ENCODE results near the gene DNAJC5G.
"Not testable (repeated sequence)": the region's sequence is repeated elsewhere in the genome, so short reads cannot be mapped to it uniquely, and the experiment has no call there.

DNAJC5G gene

DNA sequence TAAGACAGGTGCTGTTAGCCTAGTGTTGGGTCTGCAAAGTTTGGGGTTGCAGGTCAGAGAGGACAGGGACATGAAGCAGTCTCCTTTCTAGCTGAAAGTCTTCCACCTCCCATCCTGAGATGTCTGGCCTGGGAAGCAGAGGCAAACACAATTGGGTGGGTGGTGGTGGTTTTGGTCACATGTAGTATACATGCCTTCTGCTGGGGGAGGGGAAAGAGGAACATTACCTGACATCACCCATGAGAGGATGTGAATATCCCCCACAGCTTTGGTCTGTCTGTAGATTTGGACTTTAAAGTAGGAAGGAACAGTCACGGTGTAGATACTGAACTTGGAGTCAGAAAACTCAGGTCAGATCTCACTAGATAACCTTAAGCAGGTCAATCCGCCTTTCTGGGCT is 4.6 kb upstream of the DNAJC5G start:
- CTCF ChIA-PET = interaction anchor here (0.8 kb wide), 1 partner anchor 9 kb away, joined by 4 read pairs; no protein-coding TSS in a partner anchor
- no peak for DNase-seq (ENCODE audit: extremely low spot score)
- POLR2A ChIA-PET = interaction anchor here (0.9 to 1.2 kb wide), 2 partner anchors 32 to 53 kb away, joined by 3 to 4 read pairs; partner anchors contain the start of gene MPV17
- no peak for TF ChIP-seq HDGF (IDR thresholded peaks at IDR 0.05; ENCODE audit: borderline replicate concordance)
- no peak for TF ChIP-seq FOXM1 (IDR thresholded peaks at IDR 0.05; ENCODE audit: borderline replicate concordance)
- TF ChIP-seq, protein P1, sequence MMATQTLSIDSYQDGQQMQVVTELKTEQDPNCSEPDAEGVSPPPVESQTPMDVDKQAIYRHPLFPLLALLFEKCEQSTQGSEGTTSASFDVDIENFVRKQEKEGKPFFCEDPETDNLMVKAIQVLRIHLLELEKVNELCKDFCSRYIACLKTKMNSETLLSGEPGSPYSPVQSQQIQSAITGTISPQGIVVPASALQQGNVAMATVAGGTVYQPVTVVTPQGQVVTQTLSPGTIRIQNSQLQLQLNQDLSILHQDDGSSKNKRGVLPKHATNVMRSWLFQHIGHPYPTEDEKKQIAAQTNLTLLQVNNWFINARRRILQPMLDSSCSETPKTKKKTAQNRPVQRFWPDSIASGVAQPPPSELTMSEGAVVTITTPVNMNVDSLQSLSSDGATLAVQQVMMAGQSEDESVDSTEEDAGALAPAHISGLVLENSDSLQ (IDR thresholded peaks at IDR 0.05) = no peak
- no peak for TF ChIP-seq ELF4 (IDR thresholded peaks at IDR 0.05)
- no peak for TF ChIP-seq L3MBTL2 (conservative IDR thresholded peaks at IDR 0.05)
- no peak for TF ChIP-seq SP1 (IDR thresholded peaks at IDR 0.05)

DNA sequence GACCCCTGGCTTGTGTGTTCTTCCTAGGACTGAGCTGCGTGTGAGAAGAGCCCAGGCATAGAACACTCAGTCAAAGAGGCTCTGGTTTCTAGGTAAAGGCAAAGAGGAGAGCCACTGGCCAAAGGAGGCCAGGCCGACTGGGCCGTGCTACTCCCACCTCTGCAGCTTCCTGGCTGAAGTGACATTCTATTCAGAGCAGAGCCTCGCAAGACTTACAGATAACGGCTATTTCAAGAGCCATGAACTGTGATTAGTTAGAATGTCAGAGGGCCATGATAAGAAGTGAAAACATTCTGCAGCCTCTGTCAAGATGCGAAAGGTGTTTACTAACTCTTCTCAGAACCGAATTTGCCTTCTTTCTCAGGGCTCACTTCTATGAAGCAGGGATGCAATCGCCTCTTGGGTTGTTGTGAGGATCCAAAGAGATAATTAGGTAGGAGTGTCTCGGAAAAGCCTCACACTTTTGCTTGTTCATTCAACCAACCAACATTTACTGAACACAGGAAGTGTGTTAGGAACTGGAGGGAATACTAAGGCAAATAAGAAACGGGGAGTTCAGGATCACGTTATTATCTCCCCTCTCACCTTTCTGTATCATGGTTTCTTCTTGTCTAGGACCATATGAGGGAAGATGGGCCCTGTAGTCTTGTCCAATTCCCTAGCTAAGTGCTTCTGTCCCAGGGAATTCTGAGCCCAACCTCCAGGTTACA is 3.4 kb upstream of the DNAJC5G start:
- ChIA-PET CTCF (interaction anchor here (0.6 to 0.9 kb wide), 3 partner anchors 8 to 97 kb away, joined by 3 to 4 read pairs (median 3); no protein-coding TSS in a partner anchor), POLR2A (interaction anchor here (0.7 to 2.1 kb wide), 3 partner anchors 9 to 85 kb away, joined by 3 to 9 read pairs (median 3); partner anchors contain the start of genes GTF3C2 and SLC30A3)
- no peak for DNase-seq (ENCODE audit: extremely low spot score)
- TF ChIP-seq, protein P1 (IDR thresholded peaks at IDR 0.05) = no peak
- no peak for TF ChIP-seq ELF4 (IDR thresholded peaks at IDR 0.05)
- no peak for TF ChIP-seq TARDBP (IDR thresholded peaks at IDR 0.05)
- no peak for TF ChIP-seq HDGF (IDR thresholded peaks at IDR 0.05; ENCODE audit: borderline replicate concordance)
- no peak for TF ChIP-seq ARNT (IDR thresholded peaks at IDR 0.05)
- TF ChIP-seq CTBP1 (IDR thresholded peaks at IDR 0.05; ENCODE audit: borderline replicate concordance) = no peak

DNA sequence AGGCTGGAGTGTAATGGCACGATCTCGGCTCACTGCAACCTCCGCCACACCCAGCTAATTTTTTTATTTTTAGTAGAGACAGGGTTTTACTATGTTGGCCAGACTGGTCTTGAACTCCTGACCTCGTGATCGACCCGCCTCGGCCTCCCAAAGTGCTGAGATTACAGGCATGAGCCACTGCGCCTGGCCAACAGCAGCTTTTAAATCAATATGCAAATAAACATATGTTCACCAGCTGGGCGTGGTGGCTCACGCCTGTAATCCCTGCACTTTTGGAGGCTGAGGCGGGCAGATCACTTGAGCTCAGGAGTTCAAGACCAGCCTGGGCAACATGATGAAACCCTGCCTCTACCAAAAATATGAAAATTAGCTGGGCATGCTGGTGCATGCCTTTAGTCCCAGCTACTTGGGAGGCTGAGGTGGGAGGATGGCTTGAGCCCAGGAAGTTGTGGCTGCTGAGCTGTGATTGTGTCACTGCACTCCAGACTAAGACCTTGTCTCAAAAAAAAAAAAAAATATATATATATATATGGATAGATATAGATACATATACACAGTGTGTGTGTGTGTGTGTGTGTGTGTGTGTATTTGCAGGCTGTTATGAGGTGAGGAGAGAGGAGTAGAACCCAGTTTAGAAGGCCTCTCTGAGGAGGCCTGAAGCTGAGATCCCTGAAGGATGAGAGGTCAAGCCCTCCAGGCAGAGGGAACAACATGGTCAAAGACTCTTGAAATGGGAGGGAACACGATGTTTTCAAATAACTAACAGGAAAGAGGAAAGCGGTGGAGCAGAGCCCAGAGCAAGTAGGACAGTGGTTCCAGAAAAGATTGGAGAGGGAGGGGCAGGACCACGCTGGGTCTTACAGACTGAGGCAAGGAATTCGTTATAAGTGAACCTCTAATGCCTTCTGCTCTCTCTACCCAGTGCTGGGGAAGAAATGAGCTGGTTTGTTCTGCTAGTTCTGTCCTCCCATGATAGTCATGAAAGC is 2.4 kb upstream of the DNAJC5G start:
- ChIA-PET CTCF (interaction anchor here (0.6 to 1.9 kb wide), 7 partner anchors 9 to 96 kb away, joined by 3 to 6 read pairs (median 3); no protein-coding TSS in a partner anchor), POLR2A (interaction anchor here (0.7 to 2.1 kb wide), 3 partner anchors 8 to 10 kb away, joined by 3 to 9 read pairs (median 4); partner anchors contain the start of gene SLC30A3)
- DNase-seq (ENCODE audit: extremely low spot score) = not testable (repeated sequence)

DNA sequence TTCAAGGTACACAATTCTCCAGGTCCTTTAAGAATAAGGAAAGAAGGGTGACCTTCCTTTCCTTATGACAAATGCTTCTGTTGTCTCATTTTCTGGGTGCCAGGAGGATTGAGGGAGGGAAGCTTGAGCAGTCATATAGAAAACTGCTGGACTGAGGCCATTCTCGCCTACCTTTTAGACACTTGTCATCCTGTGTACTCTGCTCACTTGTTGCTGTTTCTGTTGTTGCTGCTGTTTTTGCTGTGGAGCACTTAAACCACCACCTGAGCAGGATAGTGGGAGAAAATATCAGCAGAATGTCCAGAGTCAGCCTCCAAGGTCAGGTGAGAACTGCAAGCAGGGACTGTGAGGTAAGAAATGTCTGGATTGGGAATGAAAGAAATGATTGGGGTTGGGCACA is 2.8 kb downstream of the DNAJC5G start:
- no peak for DNase-seq (ENCODE audit: extremely low spot score)
- ChIA-PET POLR2A (interaction anchor here (1.2 kb wide), 1 partner anchor 66 kb away, joined by 4 read pairs; the partner anchor contains the start of genes ATRAID and SLC5A6), CTCF (no interaction called here)
- TF ChIP-seq FOXA1 (IDR thresholded peaks at IDR 0.05) (no peak), TARDBP (IDR thresholded peaks at IDR 0.05) (no peak), LEF1 (IDR thresholded peaks at IDR 0.05; ENCODE audit: borderline replicate concordance) (no peak), BHLHE40 (IDR thresholded peaks at IDR 0.05; ENCODE audit: borderline replicate concordance) (no peak), ELF4 (IDR thresholded peaks at IDR 0.05) (no peak), CTBP1 (IDR thresholded peaks at IDR 0.05; ENCODE audit: borderline replicate concordance) (no peak), ARNT (IDR thresholded peaks at IDR 0.05) (no peak), L3MBTL2 (conservative IDR thresholded peaks at IDR 0.05) (no peak), SP1 (IDR thresholded peaks at IDR 0.05) (no peak), NFRKB (IDR thresholded peaks at IDR 0.05) (no peak), ZNF384 (IDR thresholded peaks at IDR 0.05) (no peak), HDGF (IDR thresholded peaks at IDR 0.05; ENCODE audit: borderline replicate concordance) (no peak), FOXK2 (IDR thresholded peaks at IDR 0.05) (no peak), SUZ12 (IDR thresholded peaks at IDR 0.05) (no peak), FOXM1 (IDR thresholded peaks at IDR 0.05; ENCODE audit: borderline replicate concordance) (no peak)
- TF ChIP-seq, protein P1 (IDR thresholded peaks at IDR 0.05) = no peak

DNA sequence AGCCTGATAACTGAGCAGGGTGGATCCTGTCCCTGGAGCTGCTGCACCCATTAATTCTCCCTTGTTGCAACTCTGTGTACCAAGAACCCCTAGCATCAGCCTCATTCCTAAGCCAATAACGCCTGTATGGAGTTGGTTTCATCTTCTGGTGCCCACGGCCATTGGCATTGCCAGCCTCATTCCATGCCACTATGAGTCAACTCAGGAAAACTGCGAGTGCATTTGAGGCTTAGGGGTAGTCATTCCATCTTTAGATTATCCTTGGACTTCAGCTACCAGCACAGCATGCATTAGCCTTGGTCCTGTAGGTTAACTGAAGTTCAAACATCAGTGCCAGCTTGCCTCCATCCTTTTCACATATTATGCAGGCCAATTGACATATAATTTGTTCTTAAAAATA is 5.6 kb downstream of the DNAJC5G start:
- CTCF ChIA-PET = interaction anchor here (1.1 to 3.1 kb wide), 7 partner anchors 10 to 33 kb away, joined by 3 to 31 read pairs (median 5); partner anchors contain the start of gene SLC30A3
- POLR2A ChIA-PET = interaction anchor here (1.2 to 1.8 kb wide), 3 partner anchors 11 to 32 kb away, joined by 6 to 8 read pairs (median 7); no protein-coding TSS in a partner anchor
- no peak for TF ChIP-seq NFRKB (IDR thresholded peaks at IDR 0.05)
- TF ChIP-seq SUZ12 (IDR thresholded peaks at IDR 0.05) = no peak
- TF ChIP-seq HDGF (IDR thresholded peaks at IDR 0.05; ENCODE audit: borderline replicate concordance) = no peak
- TF ChIP-seq, protein P1 (IDR thresholded peaks at IDR 0.05) = no peak
- TF ChIP-seq L3MBTL2 (conservative IDR thresholded peaks at IDR 0.05) = no peak
- TF ChIP-seq FOXK2 (IDR thresholded peaks at IDR 0.05) = no peak
- TF ChIP-seq SP1 (IDR thresholded peaks at IDR 0.05) = no peak
- no peak for TF ChIP-seq ZNF384 (IDR thresholded peaks at IDR 0.05)
- TF ChIP-seq CTBP1 (IDR thresholded peaks at IDR 0.05; ENCODE audit: borderline replicate concordance) = no peak
- no peak for DNase-seq (ENCODE audit: extremely low spot score)
